H1 (cell line): ENCODE measurements around the gene NADSYN1. TPM values are rescaled to one million over a fixed set of nuclear protein-coding genes. Genes with fewer than 3 reads are reported as not detected.

Experiments used
- CTCF ChIA-PET: fragments of 300-600 bp; sonication (Branson Sonifier 250); formaldehyde crosslinking; loops from one replicate; lab custom pipeline; 2021; ENCODE audit not compliant: partially characterized antibody; lab: Charles Lee
- POLR2A ChIA-PET: fragments of 300-600 bp; sonication (Branson Sonifier 250); formaldehyde crosslinking; loops from one replicate; lab custom pipeline; 2021; ENCODE audit warnings: inconsistent platforms; ENCODE audit not compliant: partially characterized antibody; lab: Charles Lee
- DNase-seq, 2 experiments: peaks; one replicate each; pipeline versions ENCODE4 v3.0.0 to v3.0.0-alpha.2; 2010 to 2022; ENCODE audit warnings: low spot score in 2 of 2, low read depth in 1 of 2, mixed read lengths in 1 of 2
- FAIRE-seq: peaks from 2 replicates; lab custom pipeline; 2011; peaks lifted over from hg19 to GRCh38; lab: Jason Lieb, UNC
- H2AFZ ChIP-seq: 2 replicates; pipeline ENCODE4 v1.8.1; 2012; ENCODE audit warnings: low read length, inconsistent platforms
- H2AK5ac ChIP-seq: 2 replicates; pipeline ENCODE4 v1.6.1; 2013; ENCODE audit warnings: low read depth, low read length
- H2BK120ac ChIP-seq: replicated peaks from 2 replicates; pipeline ENCODE3; 2013; ENCODE audit warnings: low read depth, low read length, inconsistent platforms
- H2BK12ac ChIP-seq: 2 replicates; pipeline ENCODE4 v1.6.1; 2013; ENCODE audit warnings: low read depth, low read length
- H2BK15ac ChIP-seq: 2 replicates; pipeline ENCODE4 v1.6.1; 2013; ENCODE audit warnings: low read length
- H2BK20ac ChIP-seq: 2 replicates; pipeline ENCODE4 v1.6.1; 2013; ENCODE audit warnings: low read length
- H2BK5ac ChIP-seq: 2 replicates; pipeline ENCODE4 v1.6.1; 2013; ENCODE audit warnings: low read depth, low read length
- H3K14ac ChIP-seq: 2 replicates; pipeline ENCODE4 v1.6.1; 2013; ENCODE audit warnings: inconsistent platforms; ENCODE audit not compliant: insufficient read length
- H3K18ac ChIP-seq: 2 replicates; pipeline ENCODE4 v1.6.1; 2013; ENCODE audit warnings: low read length; ENCODE audit errors: extremely low read depth
- H3K23ac ChIP-seq: 2 replicates; pipeline ENCODE4 v1.6.1; 2013; ENCODE audit warnings: inconsistent platforms; ENCODE audit not compliant: insufficient read length
- H3K23me2 ChIP-seq: 2 replicates; pipeline ENCODE4 v1.6.1; 2013; ENCODE audit warnings: low read depth, low read length
- H3K27ac ChIP-seq: 2 replicates; pipeline ENCODE4 v1.6.1; 2011; ENCODE audit warnings: low read depth, low read length, inconsistent platforms
- H3K27me3 ChIP-seq, 4 experiments: replicated peaks in 1 of 4; 1 replicate in 1 of 4; 2 replicates in 3 of 4; pipeline versions ENCODE4 v1.6.1 to v1.8.1; 2011 to 2013; ENCODE audit warnings: low read length in 3 of 4, mild to moderate bottlenecking in 3 of 4, inconsistent platforms in 2 of 4, mixed read lengths in 2 of 4, moderate library complexity in 1 of 4; ENCODE audit not compliant: control insufficient read depth in 3 of 4, insufficient read depth in 3 of 4; ENCODE audit errors: extremely low read depth in 1 of 4
- H3K36me3 ChIP-seq, 4 experiments: 2 replicates each; pipeline versions ENCODE4 v1.6.1 to v1.8.1; 2011 to 2013; ENCODE audit warnings: mild to moderate bottlenecking in 4 of 4, low read length in 3 of 4, moderate library complexity in 2 of 4, control low read depth in 1 of 4, inconsistent platforms in 1 of 4; ENCODE audit not compliant: insufficient read depth in 4 of 4, control insufficient read depth in 2 of 4
- H3K4ac ChIP-seq: replicated peaks from 2 replicates; pipeline ENCODE3; 2013; ENCODE audit warnings: low read length, low read depth, mixed read lengths, inconsistent platforms; ENCODE audit not compliant: insufficient read length
- H3K4me1 ChIP-seq, 4 experiments: replicated peaks in 1 of 4; 1 replicate in 1 of 4; 2 replicates in 3 of 4; pipeline versions ENCODE4 v1.6.1 to v1.8.1; 2011 to 2013; ENCODE audit warnings: low read length in 3 of 4, inconsistent platforms in 2 of 4, mixed read lengths in 1 of 4; ENCODE audit not compliant: insufficient read depth in 4 of 4, control insufficient read depth in 3 of 4
- H3K4me2 ChIP-seq, 2 experiments: 2 replicates each; pipeline versions ENCODE4 v1.6.1 to v1.8.1; 2011 to 2013; ENCODE audit warnings: low read depth in 2 of 2, low read length in 2 of 2, control low read depth in 1 of 2, inconsistent platforms in 1 of 2, mild to moderate bottlenecking in 1 of 2; ENCODE audit not compliant: insufficient read depth in 1 of 2
- H3K4me3 ChIP-seq, 4 experiments: fragments of 200-600, 300-600 bp in 1 of 4; sonication (generic), shearing (Covaris generic), sonication (Bioruptor Twin) in 1 of 4; 2 replicates each; pipeline versions ENCODE4 v1.5.1 to v1.8.1; 2011 to 2016; ENCODE audit warnings: low read length in 4 of 4, low read depth in 3 of 4, control low read depth in 2 of 4, inconsistent platforms in 2 of 4, mild to moderate bottlenecking in 2 of 4, mixed read lengths in 1 of 4, moderate library complexity in 1 of 4; ENCODE audit not compliant: insufficient read depth in 2 of 4; ENCODE audit errors: extremely low read depth in 1 of 4
- H3K56ac ChIP-seq: replicated peaks from 2 replicates; pipeline ENCODE3; 2013; ENCODE audit warnings: low read depth, mild to moderate bottlenecking, mixed read lengths, low read length, inconsistent platforms; ENCODE audit not compliant: insufficient read length
- H3K79me1 ChIP-seq: 2 replicates; pipeline ENCODE4 v1.6.1; 2013; ENCODE audit warnings: low read depth, low read length, control low read depth
- H3K79me2 ChIP-seq, 2 experiments: 2 replicates each; pipeline versions ENCODE4 v1.6.1 to v1.8.1; 2012 to 2013; ENCODE audit warnings: low read length in 2 of 2, mild to moderate bottlenecking in 2 of 2, inconsistent platforms in 1 of 2; ENCODE audit not compliant: insufficient read depth in 2 of 2, control insufficient read depth in 1 of 2
- H3K9ac ChIP-seq, 4 experiments: replicated peaks in 1 of 4; 1 replicate in 1 of 4; 2 replicates in 3 of 4; pipeline versions ENCODE4 v1.6.1 to v1.8.1; 2011 to 2013; ENCODE audit warnings: low read depth in 3 of 4, low read length in 3 of 4, control low read depth in 2 of 4, mild to moderate bottlenecking in 2 of 4, moderate library complexity in 2 of 4, inconsistent platforms in 1 of 4; ENCODE audit errors: extremely low read depth in 1 of 4
- H3K9me3 ChIP-seq, 2 experiments: 2 replicates each; pipeline versions ENCODE4 v1.6.1 to v1.8.1; 2012 to 2013; ENCODE audit warnings: mild to moderate bottlenecking in 2 of 2, moderate library complexity in 2 of 2, control low read depth in 1 of 2, inconsistent platforms in 1 of 2, low read depth in 1 of 2, low read length in 1 of 2, mixed read lengths in 1 of 2; ENCODE audit not compliant: insufficient read depth in 2 of 2
- H4K20me1 ChIP-seq, 2 experiments: replicated peaks in 1 of 2; 2 replicates each; pipeline versions ENCODE3 to v1.8.1; 2011 to 2013; ENCODE audit warnings: inconsistent platforms in 2 of 2, low read length in 2 of 2, mild to moderate bottlenecking in 1 of 2; ENCODE audit not compliant: insufficient read depth in 2 of 2, control insufficient read depth in 1 of 2
- H4K5ac ChIP-seq: 2 replicates; pipeline ENCODE4 v1.6.1; 2013; ENCODE audit warnings: low read length, low read depth, mixed read lengths, inconsistent platforms; ENCODE audit not compliant: insufficient read length
- H4K8ac ChIP-seq: 2 replicates; pipeline ENCODE4 v1.8.0; 2013; ENCODE audit warnings: mild to moderate bottlenecking, moderate library complexity, low read length, inconsistent platforms; ENCODE audit not compliant: insufficient read depth; ENCODE audit errors: extremely low read depth
- H4K91ac ChIP-seq: replicated peaks from 2 replicates; pipeline ENCODE3; 2013; ENCODE audit warnings: low read length, mixed read lengths, inconsistent platforms; ENCODE audit not compliant: insufficient read length
- CEBPB ChIP-seq: IDR thresholded peaks from 2 replicates; pipeline ENCODE4 v1.6.1; 2012; ENCODE audit warnings: low read depth, low read length
- CHD2 ChIP-seq: IDR thresholded peaks from 2 replicates; pipeline ENCODE4 v1.6.1; 2012; ENCODE audit warnings: low read length, improper control_type of control experiment
- POLR2AphosphoS5 ChIP-seq: IDR thresholded peaks from 2 replicates; pipeline ENCODE4 v1.6.1; 2011; ENCODE audit warnings: low read depth, low read length
- TAF7 ChIP-seq: optimal IDR thresholded peaks from 2 replicates; pipeline ENCODE3; 2011; ENCODE audit warnings: low read depth, mild to moderate bottlenecking, inconsistent platforms, low read length, moderate library complexity, borderline replicate concordance
- WGBS, 2 experiments: shearing (Covaris generic) in 1 of 2; methylation state at CpG; one replicate each; pipeline versions ENCODE4 v1.1.6 to v1.1.7; 2013 to 2015; ENCODE audit warnings: low lambda C conversion rate in 2 of 2, mixed read lengths in 2 of 2, inconsistent platforms in 1 of 2, low coverage in 1 of 2, missing lambda C conversion rate in 1 of 2; ENCODE audit not compliant: insufficient replicate concordance in 2 of 2, insufficient coverage in 1 of 2, insufficient read length in 1 of 2; ENCODE audit errors: extremely low coverage in 1 of 2, missing lambda C conversion rate in 1 of 2; 5-methylcytosine and 5-hydroxymethylcytosine counted together
- polyA plus RNA-seq, 7 experiments: library from polyadenylated mRNA; depleted of rRNA in 3 of 7; stranded (reverse) in 5 of 7; unstranded in 2 of 7; fragments of >200 nt in 5 of 7; fragments of 200-250 nt in 2 of 7; gene quantifications; 1 replicate in 5 of 7; 2 replicates in 1 of 7; 4 replicates in 1 of 7; pipeline versions ENCODE4 v1.2.1 to v1.2.3, GENCODE V29; 2011 to 2013; ENCODE audit warnings: missing spikeins in 2 of 7, mixed read lengths in 2 of 7
- total RNA-seq: library from RNA; stranded (reverse); fragmentation: NEBNext Ultra II Directional; extraction: Animal tissue kit (Norgen Biotek cat#: 25700); gene quantifications from 2 replicates; pipeline ENCODE4 v1.2.1, GENCODE V29; 2021

NADSYN1 gene
- total and polyA plus RNA-seq, 2 of the 8 experiments (the other 6 are each of a cell fraction or from before 2014, with no cell fraction given) = 38.3 to 38.6 TPM

GRCh38 chr11:71474141-71474770 lies 21.3 kb downstream of the NADSYN1 start:
- DNase-seq (no peak), FAIRE-seq (no peak)
- H3K4me3 ChIP-seq = no peak overlapping the region
- no peak overlapping the region for H4K5ac ChIP-seq
- H3K79me2 ChIP-seq = no peaks in the 10 kb centered on the region
- H2BK12ac ChIP-seq = no peak overlapping the region
- H3K79me1 ChIP-seq = no peaks in the 10 kb centered on the region
- H2BK20ac ChIP-seq = no peak overlapping the region
- H3K56ac ChIP-seq = no peak overlapping the region
- peaks cover under 1% of the 10 kb centered on the region in 2 experiments; a peak in 2 of 4 replicates for H3K9me3 ChIP-seq
- no peak for TF ChIP-seq CHD2
- TF ChIP-seq POLR2AphosphoS5 = no peak
- TF ChIP-seq TAF7 = no peak
- TF ChIP-seq CEBPB = no peak
- TF ChIP-seq, all 59 proteins: peak for 0
- Histone ChIP-seq H4K20me1 (peaks cover 6 to 14% of the 10 kb centered on the region in 2 experiments), H2BK5ac (no peak overlapping the region), H3K27ac (no peak overlapping the region), H3K9ac (no peak overlapping the region), H2BK120ac (no peak overlapping the region), H3K27me3 (no peaks in the 10 kb centered on the region), H3K4ac (no peak overlapping the region), H3K4me2 (no peak overlapping the region), H2BK15ac (no peak overlapping the region), H3K36me3 (peaks cover 0 to 22% (median 14%) of the 10 kb centered on the region in 4 experiments; a peak in 7 of 8 replicates), H3K14ac (no peak overlapping the region), H4K8ac (no peak overlapping the region), H3K18ac (no peak overlapping the region), H3K23ac (no peak overlapping the region), H3K4me1 (peaks cover 0 to 9% (median 4%) of the 10 kb centered on the region in 4 experiments; a peak in 6 of 7 replicates), H4K91ac (no peak overlapping the region), H2AFZ (no peak overlapping the region), H3K23me2 (no peaks in the 10 kb centered on the region), H2AK5ac (no peak overlapping the region)
- ChIA-PET CTCF (no interaction called here), POLR2A (no interaction called here)
- 95% methylated on average over 27 of the region's 27 CpGs; no CpG with 5 or more reads in 1 of the 2 experiments for WGBS, 2 experiments
